GM12878 (cell line): ENCODE results near the gene PARK7.

Source experiments
- EP300 ChIP-seq, 2 experiments: fragments of 150-350 bp in 1 of 2; IDR thresholded peaks; 2 replicates each; pipeline ENCODE4 v1.6.1; 2011 to 2012; ENCODE audit warnings: low read depth in 2 of 2, low read length in 2 of 2, borderline replicate concordance in 1 of 2, improper control_type of control experiment in 1 of 2, inconsistent platforms in 1 of 2; ENCODE audit not compliant: control insufficient read depth in 1 of 2
- HDAC6 ChIP-seq: fragments of 200-600 bp; sonication (generic); IDR thresholded peaks from one replicate; pipeline ENCODE4 v1.8.0; 2017; ENCODE audit warnings: antibody characterized with exemption; ENCODE audit not compliant: unreplicated experiment
- MAX ChIP-seq: IDR thresholded peaks from 2 replicates; pipeline ENCODE4 v1.6.1; 2012; ENCODE audit warnings: low read depth, low read length, improper control_type of control experiment
- MTA3 ChIP-seq: IDR thresholded peaks from 2 replicates; pipeline ENCODE4 v1.6.1; 2012; ENCODE audit warnings: low read length, inconsistent platforms, borderline replicate concordance
- MYB ChIP-seq: fragments of 150-350 bp; IDR thresholded peaks from 2 replicates; pipeline ENCODE4 v1.6.1; 2014; ENCODE audit warnings: mild to moderate bottlenecking, low read depth, low read length, borderline replicate concordance
- NKRF ChIP-seq: fragments of 450-650 bp; conservative IDR thresholded peaks from 2 replicates; pipeline ENCODE4 v1.6.1; 2017; ENCODE audit warnings: mild to moderate bottlenecking, moderate library complexity
- POLR2A ChIP-seq: IDR thresholded peaks from 2 replicates; pipeline ENCODE4 v1.6.1; 2011; ENCODE audit warnings: low read depth, mild to moderate bottlenecking, low read length
- POU2F2 ChIP-seq: IDR thresholded peaks from 3 replicates; pipeline ENCODE4 v1.6.1; 2011; ENCODE audit warnings: low read depth, mild to moderate bottlenecking, low read length, borderline replicate concordance
- SUPT20H ChIP-seq: IDR thresholded peaks from 2 replicates; pipeline ENCODE4 v1.6.1; 2011; ENCODE audit warnings: low read depth, mild to moderate bottlenecking, low read length, moderate library complexity, borderline replicate concordance; ENCODE audit not compliant: control insufficient read depth
- TF ChIP-seq, protein P1 (sequence below): fragments of 450-650 bp; IDR thresholded peaks from 2 replicates; pipeline ENCODE4 v1.6.1; 2016; ENCODE audit warnings: mild to moderate bottlenecking

- TF ChIP-seq POU2F2 (no peak), SUPT20H (no peak), POLR2A (no peak), MTA3 (no peak), MYB (no peak), HDAC6 (no peak), MAX (no peak), NKRF (no peak), EP300 (IDR thresholded peaks at IDR 0.05; ENCODE audit: borderline replicate concordance in 1 of 2, control insufficient read depth in 1 of 2, low read depth in 2 of 2, low read length in 2 of 2) (no peak)
- TF ChIP-seq, protein P1, sequence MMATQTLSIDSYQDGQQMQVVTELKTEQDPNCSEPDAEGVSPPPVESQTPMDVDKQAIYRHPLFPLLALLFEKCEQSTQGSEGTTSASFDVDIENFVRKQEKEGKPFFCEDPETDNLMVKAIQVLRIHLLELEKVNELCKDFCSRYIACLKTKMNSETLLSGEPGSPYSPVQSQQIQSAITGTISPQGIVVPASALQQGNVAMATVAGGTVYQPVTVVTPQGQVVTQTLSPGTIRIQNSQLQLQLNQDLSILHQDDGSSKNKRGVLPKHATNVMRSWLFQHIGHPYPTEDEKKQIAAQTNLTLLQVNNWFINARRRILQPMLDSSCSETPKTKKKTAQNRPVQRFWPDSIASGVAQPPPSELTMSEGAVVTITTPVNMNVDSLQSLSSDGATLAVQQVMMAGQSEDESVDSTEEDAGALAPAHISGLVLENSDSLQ: no peak
Measured at GRCh38 chr1:8011923-8012858, 50.7 kb downstream of the PARK7 start.
